ENCODE measurements around the gene KIAA1755.

Gene KIAA1755

DNA sequence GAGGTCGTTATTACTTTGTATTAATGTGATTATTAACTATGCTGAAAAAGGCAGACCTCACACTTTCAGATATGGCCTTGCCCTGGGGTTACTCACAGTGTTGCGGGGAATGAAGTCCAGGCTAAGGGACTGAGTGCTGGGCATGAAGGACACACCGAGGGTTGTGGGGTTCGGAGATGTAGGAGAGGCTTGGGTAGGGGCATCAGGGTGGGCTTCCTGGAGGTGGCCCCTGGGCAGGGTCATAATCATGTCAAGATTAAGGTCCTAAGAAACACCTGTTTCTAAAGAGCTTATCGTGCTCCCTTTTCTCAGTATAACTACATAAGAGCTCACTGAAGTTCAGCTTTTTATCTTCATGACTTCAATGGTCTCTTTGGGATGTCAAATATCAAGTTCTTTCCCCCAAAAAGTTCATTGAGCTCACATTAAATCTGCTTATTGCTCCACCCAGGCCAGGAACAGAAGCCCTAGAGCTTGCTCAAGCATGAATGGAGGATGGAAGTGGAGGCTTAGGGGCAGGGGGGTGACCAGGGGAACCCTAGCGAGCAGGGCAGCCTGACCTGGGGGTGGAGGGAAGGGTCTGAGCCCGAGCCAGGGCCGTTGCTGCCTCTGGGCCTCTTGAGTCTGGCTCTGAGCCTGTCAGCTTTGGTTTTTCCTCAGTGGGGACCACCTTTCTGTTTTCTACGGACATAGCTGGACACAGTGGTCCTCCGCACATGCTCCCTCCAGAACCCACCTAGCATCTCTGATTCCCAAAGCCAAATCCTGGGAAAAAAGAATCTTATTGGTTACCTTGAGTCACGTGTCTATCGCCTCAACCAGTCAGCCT lies 58.2 kb downstream of the KIAA1755 start:
- DNase-seq = no peak

DNA sequence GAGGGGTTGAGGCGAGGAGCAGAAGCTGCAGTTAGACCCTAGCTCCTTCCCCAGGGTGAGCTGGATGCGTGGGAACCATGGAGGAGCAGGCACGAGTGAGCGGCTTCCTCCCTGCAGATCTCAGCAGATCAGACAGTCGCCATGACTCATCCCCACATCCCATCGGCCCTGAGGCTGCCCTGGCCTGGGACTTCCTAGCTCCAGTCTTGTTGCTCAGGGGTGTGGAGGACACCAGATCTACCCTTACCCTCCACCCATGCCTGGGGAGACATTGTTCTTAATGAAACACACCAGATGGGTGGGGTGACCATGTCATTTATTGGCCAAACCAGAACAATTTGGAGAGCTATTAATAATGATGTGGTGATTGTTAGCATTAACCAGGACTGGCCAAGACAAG lies 59.2 kb downstream of the KIAA1755 start:
- DNase-seq = no peak

DNA sequence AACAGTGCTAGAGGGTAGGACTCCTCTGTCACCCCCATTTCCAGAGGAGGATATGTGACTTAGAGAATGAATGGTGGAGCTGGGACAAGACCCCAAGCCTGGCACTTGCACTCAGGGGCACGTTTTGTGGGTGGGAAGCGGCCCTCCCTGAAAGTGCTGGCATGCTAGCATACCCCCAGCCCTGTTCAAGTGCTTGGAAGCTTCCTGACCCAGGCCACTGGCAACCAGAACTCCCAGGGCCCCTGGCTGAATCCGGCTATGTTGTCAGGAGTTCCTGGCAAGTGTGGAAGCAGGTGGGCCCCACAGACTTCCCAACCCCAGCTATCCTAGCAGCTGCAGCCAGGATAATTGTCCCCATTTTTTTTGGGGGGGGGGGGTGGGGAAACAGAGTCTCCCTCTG lies 59.9 kb downstream of the KIAA1755 start:
- DNase-seq = no peak

DNA sequence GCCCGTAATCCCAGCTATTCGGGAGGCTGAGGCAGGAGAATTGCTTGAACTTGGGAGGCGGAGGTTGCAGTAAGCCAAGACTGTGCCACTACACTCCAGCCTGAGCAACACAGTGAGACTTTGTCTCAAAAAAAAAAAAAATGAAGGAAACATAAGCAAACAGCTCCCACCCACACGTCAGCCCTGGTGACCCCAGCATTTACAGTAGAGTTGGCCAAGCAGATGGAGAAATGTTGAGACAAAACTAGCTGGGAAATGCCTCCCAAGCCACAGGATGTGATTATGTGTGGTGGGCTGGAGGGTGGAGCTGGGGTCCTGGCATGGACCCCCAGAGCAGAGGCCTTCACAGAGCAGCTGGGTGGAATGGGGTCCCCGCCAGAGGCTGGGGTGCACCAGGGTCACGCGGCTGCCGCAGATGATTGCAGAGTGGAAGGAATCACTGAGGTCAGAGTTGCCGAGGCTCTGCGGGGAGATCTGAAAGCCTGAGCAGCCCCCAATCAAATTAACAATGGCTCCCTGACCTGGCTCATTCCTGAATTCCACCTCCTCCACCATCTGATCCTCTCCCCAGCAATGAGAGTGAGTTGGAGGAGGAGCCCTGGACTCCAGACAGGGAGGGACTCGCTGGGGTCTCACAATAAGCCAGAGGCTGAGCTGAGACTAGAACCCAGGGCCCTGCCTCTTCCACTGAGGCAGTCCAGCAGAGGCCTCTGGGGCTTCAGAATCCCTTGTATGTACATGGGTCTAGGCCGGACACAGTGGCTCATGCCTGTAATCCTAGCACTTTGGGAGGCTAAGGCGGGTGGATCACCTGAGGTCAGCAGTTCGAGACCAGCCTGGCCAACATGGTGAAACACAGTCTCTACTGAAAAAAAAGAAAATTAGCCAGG lies 60.8 kb downstream of the KIAA1755 start:
- DNase-seq = no peak

DNA sequence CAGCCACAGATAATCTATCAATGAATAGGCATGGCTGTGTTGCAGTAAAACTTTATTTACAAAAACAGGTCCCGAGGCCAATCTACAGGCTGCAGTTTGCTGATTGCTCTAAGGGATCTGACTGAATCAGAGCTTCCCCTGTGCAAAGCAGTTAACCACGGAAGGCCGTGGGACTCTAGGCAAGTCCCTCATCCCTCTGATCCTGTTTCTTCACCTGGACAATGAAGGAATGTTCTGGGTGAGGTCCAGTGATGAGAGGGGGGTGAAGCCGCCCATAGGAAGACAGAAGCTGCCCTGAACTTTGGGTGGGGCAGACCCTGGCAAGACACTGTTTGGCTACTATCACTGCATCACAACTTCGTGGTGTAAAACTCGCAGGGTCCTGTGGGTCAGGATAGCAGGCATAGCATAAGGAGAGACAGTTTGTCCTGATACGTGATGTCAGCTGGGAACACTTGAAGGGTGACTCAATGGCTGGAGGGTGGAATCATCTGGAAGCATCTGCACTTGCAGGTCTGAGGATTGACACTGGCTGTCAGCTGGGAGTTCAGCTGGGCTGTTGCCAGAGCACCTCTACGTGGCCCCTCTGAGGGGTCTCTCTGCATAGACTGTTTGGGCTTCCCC lies 62.2 kb downstream of the KIAA1755 start:
- no peak for DNase-seq

DNA sequence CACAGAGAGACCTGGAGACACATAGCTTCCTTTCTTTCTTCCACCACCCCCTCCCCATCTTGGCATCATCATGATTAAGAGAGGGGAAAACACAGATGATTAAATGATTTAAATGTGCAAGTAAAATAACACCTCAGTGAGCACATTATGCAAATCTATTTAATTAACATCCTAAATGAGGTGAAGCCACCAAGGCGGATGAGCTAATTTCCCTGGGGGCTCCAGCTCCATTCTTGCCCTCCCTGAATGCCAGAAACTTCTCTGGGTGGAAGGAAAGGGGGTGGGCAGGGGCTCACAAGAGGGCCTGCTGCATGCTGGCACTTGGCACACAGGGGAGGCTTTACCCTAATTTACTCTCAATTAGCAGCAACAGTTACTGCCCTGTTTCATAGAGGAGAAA lies 62.9 kb downstream of the KIAA1755 start:
- no peak for DNase-seq

DNA sequence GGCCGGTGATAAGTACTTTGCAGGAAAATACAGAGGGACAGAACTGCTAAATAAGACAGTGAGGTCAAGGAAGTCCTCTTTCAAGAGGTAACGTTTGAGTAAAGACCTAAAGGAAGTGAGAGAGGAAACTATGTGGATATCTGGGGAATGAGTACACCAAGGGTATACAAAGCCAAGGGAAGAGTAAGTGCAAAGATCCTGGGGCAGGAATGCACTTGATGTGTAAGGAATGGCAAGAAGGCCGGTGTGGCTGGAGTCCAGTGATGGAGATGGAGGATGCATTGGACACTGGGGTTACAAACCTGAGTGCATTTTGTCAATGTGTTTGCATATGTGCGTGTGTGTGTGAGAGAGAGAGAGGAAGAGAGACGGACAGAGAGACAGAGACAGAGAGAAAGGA lies 63.3 kb downstream of the KIAA1755 start:
- DNase-seq = no peak

DNA sequence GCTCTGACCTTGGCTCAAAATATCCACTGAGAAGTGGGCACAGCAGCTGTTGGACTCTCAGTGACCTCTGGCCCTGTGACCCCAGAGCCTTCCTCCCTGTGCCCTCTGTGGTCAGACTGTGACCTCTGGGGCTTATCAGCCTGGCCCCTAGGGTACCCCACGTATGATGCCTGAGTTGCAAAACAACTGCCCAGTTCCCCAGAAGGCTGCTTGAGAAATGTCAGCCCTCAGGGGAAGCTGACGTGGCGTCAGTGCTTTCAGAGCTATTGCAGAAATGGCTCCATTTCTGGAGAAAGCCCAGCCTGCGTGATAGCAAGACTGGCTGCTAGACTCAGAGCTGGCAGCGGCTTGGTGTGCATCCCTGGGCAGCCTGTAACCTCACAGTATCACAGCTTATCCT lies 63.9 kb downstream of the KIAA1755 start:
- DNase-seq = no peak

DNA sequence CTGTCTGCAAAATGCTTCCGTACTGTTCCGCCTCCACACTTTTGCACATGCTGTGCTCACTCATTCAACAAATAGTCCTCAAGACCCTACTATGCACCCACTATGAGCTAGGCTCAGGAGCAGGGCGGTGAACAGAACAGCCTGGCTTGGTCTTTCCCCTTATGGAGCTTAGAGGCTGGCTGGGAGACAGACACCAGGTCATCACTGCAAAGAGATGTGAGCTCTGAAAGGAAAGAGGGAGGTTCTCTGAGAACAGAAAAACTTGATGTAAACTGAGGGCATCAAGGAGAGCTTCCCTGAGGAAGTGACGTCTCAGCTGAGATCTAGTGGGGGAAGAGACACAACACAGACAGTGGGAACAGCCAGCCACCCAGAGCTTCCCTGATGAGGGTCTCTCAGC lies 64.5 kb downstream of the KIAA1755 start:
- no peak for DNase-seq

DNA sequence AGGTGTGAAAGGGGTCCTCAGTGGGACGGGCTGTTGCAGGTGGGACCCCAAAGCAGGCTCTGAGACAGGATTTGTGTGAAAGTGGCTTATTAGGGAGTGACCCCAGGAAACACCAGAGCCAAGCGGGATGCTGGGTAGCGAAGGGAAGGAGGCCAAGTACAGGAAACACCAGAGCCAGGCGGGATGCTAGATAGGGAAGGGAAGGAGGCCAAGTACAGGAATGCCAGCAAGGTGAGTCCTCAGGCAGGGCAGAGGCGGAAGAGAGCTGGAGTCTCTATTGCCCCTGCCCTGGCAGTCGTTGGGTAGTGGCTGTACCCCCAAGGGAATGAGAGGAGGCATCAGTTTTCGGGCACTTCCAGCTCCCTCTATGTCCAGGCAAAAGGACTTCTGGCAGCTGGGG lies 65.0 kb downstream of the KIAA1755 start:
- no peak for DNase-seq

DNA sequence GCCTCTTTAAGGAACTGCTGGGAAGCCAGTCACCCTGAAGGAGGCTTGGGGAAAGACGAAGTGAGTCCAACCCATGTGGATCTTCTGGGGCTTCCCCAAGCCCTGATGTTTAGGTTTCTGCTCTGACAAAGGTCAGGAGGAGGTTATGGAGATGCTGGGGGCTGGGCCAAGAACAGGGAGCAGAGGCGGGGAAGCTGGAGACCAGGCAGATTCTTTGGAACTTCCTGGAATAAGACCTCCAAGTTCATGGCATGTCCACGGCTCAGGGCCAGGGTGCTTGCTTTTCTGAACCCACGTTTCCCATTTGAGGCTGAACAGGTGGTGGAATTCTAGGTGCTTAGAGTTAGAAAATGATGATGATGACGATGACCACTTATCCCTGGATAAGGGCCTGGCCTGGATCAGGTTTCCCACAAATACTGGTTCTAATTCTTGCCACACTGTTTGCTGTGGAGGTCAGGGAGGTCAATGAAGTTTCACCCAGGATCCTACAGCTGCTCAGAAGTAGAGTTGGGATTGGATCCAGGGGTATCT lies 65.5 kb downstream of the KIAA1755 start:
- no peak for DNase-seq

DNA sequence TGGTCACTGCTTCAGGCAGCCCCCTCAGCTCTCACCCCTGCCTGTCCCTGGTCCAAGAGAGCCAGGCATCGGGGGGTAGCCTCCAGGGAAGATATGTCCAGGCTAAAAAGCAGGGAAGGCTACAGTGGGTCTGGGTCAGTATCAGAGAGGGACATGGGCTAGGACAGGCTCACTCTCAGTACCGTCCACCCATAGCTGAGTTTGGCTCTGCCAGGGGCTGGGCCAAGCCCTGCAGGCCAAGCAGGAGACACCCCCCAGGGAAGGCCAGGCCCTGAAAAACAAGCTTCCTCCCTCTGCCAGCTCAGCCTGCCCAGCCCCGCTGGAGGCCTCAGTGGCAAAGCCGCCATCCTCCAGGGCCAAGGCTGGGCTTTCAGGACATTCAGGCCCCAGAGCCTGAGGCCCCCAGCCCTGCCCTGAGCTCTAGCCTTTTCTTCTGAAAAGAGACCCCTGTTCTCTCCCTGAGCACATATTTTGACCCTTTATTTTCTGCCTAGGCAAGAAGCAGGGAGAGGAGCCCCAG lies 66.9 kb downstream of the KIAA1755 start:
- DNase-seq = no peak

DNA sequence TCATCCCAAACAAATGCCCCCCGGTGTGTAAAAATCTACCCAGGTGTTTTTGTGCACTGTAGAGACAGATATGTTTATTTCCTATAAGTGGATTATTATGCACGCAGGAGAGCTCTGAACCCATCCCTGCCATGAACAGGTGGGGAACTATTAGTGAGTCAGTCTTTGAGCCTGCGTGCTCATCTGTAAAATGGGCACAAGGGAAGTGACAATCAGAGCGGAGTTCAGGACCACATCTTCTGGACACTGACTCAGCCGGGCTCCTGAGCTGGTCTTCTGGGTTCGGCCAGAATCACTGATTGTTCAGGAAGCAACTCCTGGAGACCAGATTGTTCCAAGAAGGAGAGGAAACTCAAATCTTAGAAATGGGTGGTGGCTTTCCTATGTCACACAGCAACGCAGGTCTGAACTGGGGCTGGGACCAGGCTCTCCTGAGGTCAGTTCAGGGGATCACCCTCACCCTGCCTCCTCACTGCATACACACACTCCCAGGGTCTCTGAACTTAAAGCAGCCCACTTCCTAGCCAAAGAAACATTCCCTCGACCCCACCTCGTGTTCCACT lies 68.1 kb downstream of the KIAA1755 start:
- DNase-seq = no peak

DNA sequence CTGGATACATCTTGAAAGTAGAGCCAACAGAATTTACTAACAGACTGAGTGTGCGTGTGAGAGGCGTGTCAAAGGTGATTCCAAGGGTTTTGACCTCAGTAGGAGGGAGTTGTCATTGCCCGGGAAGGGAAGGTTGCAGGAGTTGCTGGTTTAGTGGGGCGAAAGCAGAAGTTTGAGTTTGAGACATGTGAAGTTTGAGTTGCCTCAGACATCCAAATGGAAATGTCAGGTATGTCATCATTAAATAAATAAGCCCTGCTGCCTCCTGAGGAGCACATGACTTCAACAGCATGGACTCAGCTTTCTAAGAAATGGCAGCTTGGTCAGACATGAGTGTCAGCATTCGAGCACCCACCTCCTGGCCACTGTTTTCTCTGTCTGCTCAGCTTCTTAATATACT lies 68.9 kb downstream of the KIAA1755 start:
- no peak for DNase-seq

DNA sequence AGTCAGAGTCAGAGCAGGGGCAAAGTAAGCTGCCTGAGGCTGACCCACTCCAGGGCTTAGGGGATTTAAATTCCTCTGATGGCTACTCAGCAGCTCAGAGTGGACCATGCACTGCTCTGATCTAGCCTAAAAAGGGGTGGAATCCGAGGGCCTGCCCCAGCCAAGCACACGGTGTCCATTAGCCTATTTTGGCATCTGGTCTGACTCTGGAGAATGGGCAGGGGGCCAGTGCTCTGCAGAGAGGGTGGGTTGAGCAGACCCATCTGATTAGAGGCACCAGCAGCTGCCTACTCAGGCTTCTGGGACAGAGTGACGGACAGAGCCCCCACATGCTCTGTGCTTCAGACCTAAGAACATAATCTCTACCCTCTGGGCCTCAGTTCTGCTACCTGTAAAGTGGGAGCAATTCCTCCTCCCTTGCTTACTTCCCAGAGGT lies 69.6 kb downstream of the KIAA1755 start:
- no peak for DNase-seq

DNA sequence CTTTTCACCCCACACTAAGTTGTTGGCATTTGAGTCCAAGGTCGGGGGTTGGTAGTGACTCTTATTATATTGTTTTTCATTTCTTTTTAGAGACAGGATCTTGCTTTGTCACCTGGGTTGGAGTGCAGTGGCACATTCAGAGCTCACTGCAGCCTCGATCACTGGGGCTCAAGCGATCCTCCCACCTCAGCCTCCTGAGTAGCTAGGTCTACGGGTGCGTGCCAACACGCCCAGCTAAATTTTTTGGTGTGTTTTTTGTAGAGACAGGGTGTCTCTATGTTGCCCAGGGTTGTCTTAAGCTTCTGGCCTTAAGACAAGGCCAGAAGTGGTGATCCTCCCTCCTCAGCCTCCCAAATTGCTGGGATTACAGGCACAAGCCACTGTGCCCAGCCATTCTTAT lies 70.4 kb downstream of the KIAA1755 start:
- no peak for DNase-seq

DNA sequence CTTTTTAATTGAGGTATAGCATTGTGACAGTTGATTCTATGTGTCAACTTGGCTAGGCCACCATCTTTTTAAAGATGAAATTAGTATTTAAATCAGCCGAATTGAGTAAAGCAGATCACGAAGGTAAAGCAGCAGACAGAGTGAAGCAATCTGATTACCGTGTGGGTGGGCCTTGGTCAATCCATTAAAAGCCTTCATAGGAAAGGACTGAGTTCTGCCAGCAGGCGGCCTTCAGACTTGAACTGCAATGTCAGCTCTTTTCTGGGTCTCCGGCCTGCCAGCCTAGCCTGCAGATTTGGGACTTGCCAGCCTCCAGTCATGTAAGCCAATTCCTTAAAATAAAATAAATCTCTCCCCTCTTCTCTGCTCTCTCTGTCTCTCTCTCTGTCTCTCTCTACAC lies 73.0 kb downstream of the KIAA1755 start:
- DNase-seq = no peak

DNA sequence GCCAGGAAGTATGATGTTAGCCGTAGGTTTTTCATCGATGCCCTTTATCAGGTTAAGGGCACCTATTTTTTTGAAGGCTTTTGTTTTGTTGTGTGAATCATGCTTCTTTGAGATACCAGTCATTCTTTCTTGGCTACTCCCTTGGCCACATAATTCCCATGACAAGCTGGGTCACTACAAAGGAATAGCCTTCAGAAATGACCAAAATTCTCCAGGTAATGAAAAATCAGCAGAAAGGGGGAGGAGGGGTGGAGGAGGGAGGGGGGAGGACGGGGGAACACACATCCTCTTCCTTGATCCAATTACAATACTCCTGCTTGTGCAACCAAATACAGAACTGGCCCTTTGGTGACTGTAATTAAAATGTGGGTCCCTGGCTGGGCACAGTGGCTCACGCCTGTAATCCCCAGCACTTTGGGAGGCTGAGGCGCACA lies 73.7 kb downstream of the KIAA1755 start:
- DNase-seq = no peak

DNA sequence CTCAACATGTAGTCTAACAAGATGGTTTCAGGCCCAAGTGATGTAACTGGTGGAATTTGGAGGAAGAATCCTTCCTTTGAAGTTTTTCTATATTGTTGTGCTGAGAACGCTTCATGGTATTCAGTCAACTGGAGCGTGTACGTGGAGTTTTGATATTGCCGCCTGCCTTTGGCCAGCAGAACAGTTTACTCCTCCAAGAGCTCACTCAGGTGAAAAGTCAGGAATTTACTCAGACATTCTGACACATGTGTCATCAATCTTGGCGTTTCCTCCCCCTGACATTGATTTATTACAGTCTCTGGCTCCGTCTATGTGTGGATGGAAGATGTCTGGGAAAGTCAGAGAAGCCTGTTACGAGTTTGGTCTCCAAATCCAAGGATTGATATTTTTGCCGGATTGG lies 76.4 kb downstream of the KIAA1755 start:
- no peak for DNase-seq

DNA sequence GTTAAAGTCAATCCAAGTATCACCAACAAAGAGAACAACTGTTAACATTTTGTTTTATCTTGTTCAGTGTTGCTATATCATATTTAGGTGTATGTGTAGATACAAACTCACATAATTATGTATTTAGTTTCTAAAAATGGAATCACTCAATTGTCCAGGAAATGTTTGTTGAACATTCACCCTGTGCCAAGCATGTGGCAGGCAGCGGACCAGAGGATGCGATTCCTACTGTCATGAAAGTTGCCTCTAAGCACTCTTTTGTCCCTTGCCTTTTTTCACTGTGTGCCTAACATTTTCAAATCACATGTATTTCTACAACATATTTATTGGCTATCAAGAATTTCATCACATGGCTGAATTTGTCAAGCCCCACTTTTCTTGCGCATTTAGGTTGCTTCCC lies 78.6 kb downstream of the KIAA1755 start:
- DNase-seq = no peak

DNA sequence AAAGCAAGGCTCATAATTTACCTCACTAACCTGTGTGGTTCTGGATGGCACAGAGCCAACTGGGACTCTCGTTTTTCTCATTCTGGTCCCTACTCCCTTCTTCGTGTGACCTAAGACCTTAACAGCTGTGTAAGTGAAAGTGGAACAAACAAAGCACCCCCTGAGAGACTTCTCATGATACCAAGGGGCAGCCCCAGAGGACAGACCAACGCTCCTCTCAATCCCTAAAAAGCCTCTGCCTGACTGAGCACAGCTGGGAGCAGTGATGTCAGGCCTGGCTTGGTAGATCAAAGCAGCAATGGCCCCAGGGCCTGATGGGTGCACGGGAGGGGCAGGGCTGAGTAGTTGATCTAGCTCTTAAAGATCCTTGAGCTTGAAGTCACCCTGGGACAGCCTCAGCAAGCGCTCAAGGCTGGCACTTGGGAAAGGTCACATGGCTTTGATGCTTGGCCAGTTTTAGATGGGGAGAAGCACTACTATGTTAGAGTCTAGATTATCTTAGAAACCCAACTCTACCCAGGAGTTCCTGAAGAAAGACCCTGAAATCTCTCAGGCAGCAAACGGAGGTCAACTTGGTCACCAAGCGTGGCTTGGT lies 79.2 kb downstream of the KIAA1755 start:
- no peak for DNase-seq

DNA sequence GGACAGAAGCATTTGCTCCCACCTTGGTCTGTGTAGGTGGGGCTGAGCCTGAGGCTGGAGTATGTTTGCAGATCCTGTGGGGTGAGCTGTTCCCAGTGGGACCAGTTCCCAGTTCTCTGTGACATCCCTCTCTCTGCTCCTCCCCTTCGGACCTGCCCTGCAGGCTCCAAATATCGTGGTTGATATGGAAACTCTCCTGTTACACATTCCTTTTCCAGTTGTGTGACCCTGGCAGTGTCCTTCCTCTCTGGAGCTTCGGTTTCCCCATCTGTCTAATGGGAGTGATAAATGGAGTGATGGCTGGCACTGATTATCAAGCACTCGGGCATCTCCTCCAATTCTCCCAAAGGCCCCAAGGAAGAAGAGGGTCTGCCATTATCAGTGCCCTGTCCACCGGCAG lies 79.8 kb downstream of the KIAA1755 start:
- DNase-seq = no peak

Data from stimulated activated CD4-positive, alpha-beta T cell treated with anti-CD3 and anti-CD28 coated beads, Interleukin-15, amount 100 ng/mL, for 24 hours (primary cell).